ENCODE measurements around the gene SMCO2. TPM values are rescaled to one million over a fixed set of nuclear protein-coding genes. Genes with fewer than 3 reads are reported as not detected.

SMCO2 gene
- total and polyA plus RNA-seq, 2 of the 13 experiments (the other 11 are each of a cell fraction or from before 2014, with no cell fraction given), result 0.15 TPM; not detected in 1

- no peak for TF ChIP-seq HOXA9 (CRISPR knock-in tag; IDR thresholded peaks at IDR 0.05; ENCODE audit: borderline replicate concordance)
- TF ChIP-seq ZNF746 (CRISPR knock-in tag; IDR thresholded peaks at IDR 0.05), result peak; percentile 89
- no peak for TF ChIP-seq ZNF333 (CRISPR knock-in tag; IDR thresholded peaks at IDR 0.05; ENCODE audit: borderline replicate concordance)
- peak; percentile 59; the same call in 1 of the 2 replicates for TF ChIP-seq DNMT3B (CRISPR knock-in tag; conservative IDR thresholded peaks at IDR 0.05)
- TF ChIP-seq FOXP4 (CRISPR knock-in tag; IDR thresholded peaks at IDR 0.05), result peak; percentile 93
- peak; percentile 95 for TF ChIP-seq PATZ1 (CRISPR knock-in tag; IDR thresholded peaks at IDR 0.05)
- TF ChIP-seq ZMYM2 (CRISPR knock-in tag; IDR thresholded peaks at IDR 0.05), result peak; percentile 72; the same call in 1 of the 2 replicates
- TF ChIP-seq ZNF83 (CRISPR knock-in tag; IDR thresholded peaks at IDR 0.05; ENCODE audit: borderline replicate concordance), result no peak; the same call in 1 of the 2 replicates
- 0 out of 2 replicates have a peak, but pooled peaks have one; percentile 14 for TF ChIP-seq PAX8 (CRISPR knock-in tag; IDR thresholded peaks at IDR 0.05; ENCODE audit: borderline replicate concordance)
- 0 out of 2 replicates have a peak, but pooled peaks have one; percentile 47 for TF ChIP-seq ZFP36L2 (CRISPR knock-in tag; IDR thresholded peaks at IDR 0.05)
- TF ChIP-seq TARDBP (CRISPR knock-in tag; IDR thresholded peaks at IDR 0.05), result peak; percentile 98
- peak; percentile 93 for TF ChIP-seq ERF (CRISPR knock-in tag; IDR thresholded peaks at IDR 0.05)
- peak; percentile 75 for TF ChIP-seq UBTF (CRISPR knock-in tag; IDR thresholded peaks at IDR 0.05)
- peak; percentile 86 for TF ChIP-seq ZNF441 (CRISPR knock-in tag; IDR thresholded peaks at IDR 0.05; ENCODE audit: borderline replicate concordance)
- TF ChIP-seq ZNF614 (CRISPR knock-in tag; IDR thresholded peaks at IDR 0.05; ENCODE audit: borderline replicate concordance), result peak; percentile 87
- TF ChIP-seq ZNF501 (CRISPR knock-in tag; IDR thresholded peaks at IDR 0.05), result peak; percentile 70; the same call in 1 of the 2 replicates
- TF ChIP-seq ZNF10 (CRISPR knock-in tag; IDR thresholded peaks at IDR 0.05; ENCODE audit: borderline replicate concordance, low read depth), result no peak
- TF ChIP-seq ZNF143 (CRISPR knock-in tag; IDR thresholded peaks at IDR 0.05), result no peak
- TF ChIP-seq ZMYM4 (CRISPR knock-in tag; IDR thresholded peaks at IDR 0.05), result peak; percentile 98
- TF ChIP-seq YEATS4 (CRISPR knock-in tag; IDR thresholded peaks at IDR 0.05; ENCODE audit: borderline replicate concordance), result peak; percentile 76
- TF ChIP-seq ZNF800 (CRISPR knock-in tag; IDR thresholded peaks at IDR 0.05), result peak; percentile 44; the same call in 1 of the 2 replicates
Observed at GRCh38 chr12:27549801-27550652, 103.5 kb downstream of the SMCO2 start (continued).

Data from HepG2 (cell line).